GM21619 (cell line): ENCODE data around the gene PRDX1.
"Not testable (repeated sequence)": the region's sequence is repeated elsewhere in the genome, so short reads cannot be mapped to it uniquely, and the experiment has no call there.

Experiments
- ATAC-seq: cut with Tn5 transposase; IDR thresholded peaks from one replicate; pipeline ENCODE4 v1.9.1; 2021; ENCODE audit not compliant: unreplicated experiment

Gene PRDX1

DNA sequence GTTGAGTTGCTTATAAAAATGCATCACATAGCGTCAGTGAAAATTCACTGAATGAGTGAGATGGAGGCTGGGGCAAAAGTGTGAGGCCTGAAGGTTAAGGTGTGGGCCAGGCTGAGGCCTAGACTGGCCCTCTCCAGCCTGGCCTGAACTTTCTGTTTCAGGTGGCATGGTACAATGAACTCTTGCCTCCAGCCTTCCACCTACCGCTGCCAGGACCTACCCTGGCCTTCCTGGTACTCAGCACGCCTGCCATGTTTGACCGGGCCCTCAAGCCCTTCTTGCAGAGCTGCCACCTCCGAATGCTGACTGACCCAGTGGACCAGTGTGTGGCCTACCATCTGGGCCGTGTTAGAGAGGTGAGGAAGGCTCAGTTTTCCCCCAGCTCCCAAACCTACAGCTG, 14.5 kb downstream of the PRDX1 start:
- no peak for ATAC-seq

- ATAC-seq, result no peak
These were observed 18.0 kb downstream of the PRDX1 start for GRCh38 chr1:45503462-45504360.

DNA sequence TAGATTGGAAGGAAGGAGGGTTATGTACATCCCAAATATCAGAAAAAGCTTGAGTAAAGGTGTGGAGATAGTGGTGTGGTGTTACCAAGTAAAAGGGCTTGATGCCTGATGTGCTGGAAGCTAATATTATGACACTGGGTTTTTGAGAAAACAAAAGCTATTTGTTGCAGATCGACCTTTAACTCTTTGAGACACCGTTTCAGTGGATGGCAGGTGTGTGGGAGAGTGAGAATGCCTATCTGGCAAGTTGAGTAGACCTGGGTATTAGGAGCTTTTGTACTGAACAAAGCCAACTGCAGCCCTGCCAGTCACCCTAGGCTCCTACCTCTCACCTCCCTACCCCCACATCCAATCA, 20.2 kb downstream of the PRDX1 start:
- no peak for ATAC-seq

- peak; percentile 1 for ATAC-seq
These were observed 22.3 kb downstream of the PRDX1 start for GRCh38 chr1:45499415-45499769.

- ATAC-seq, result no peak
These were observed 23.4 kb downstream of the PRDX1 start for GRCh38 chr1:45498279-45498678.

DNA sequence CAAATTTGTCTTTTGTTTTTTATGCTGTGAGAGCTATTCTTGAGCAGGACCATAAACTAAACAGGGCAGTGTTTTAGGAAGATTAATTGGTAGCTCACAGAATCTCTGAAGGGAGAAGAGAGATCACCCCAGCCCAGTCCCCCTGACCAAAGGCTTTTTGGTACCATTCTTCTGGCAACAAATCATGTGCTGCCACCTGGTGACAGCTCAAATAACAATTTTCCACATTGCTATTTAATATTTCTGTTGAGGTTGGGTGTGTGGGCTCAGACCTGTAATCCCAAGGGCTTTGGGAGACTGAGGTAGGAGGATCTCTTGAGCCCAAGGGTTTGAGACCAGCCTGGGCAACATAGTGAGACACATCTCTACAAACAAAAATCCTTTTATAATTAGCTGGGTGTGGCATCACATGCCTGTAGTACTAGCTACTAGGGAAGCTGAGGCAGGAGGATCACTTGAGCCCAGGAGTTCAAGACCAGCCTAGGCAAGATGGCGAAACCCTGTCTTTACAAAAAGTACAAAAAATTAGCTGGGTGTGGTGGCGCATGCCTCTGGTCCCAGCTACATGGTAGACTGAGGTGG, 28.5 kb downstream of the PRDX1 start:
- no peak for ATAC-seq

GRCh38 chr1:45492691-45493090, 29.0 kb downstream of the PRDX1 start:
- no peak for ATAC-seq

- no peak for ATAC-seq
These were observed 30.0 kb downstream of the PRDX1 start for GRCh38 chr1:45491487-45492260.

- peak; percentile 90 for ATAC-seq
These were observed 30.8 kb downstream of the PRDX1 start, which contains the start of gene TESK2 for GRCh38 chr1:45490626-45491486. Gene TESK2 (minus strand): TSS chr1:45491163. CDS start chr1:45457785, 33,378 bp downstream.

DNA sequence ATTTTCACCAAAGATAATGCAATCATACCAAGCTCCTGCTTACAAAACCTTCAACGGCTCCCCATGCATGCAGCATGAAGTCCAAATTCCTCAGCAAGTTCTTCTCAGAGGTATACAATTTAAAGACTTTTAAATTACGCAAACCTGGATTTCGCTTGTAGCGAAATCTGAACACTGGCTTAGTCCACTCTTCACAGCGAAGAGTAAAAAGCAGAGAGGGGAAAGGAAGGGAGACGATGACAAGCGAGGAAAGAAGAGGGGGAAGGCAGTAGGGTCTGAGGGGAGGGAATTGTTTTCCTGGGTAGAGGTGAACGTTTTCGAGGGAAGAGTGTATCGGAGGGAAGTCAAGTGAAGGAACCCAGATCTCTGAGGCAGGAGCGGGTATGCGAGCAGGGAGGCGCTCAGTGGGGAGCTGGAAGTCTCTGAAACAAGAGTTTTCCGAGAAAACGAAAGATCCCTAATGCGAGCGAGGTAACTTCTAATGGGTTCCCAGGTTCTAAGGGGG, 31.5 kb downstream of the PRDX1 start:
- ATAC-seq, result no peak

- not testable (repeated sequence) for ATAC-seq
These were observed 32.3 kb downstream of the PRDX1 start for GRCh38 chr1:45489379-45489778.

DNA sequence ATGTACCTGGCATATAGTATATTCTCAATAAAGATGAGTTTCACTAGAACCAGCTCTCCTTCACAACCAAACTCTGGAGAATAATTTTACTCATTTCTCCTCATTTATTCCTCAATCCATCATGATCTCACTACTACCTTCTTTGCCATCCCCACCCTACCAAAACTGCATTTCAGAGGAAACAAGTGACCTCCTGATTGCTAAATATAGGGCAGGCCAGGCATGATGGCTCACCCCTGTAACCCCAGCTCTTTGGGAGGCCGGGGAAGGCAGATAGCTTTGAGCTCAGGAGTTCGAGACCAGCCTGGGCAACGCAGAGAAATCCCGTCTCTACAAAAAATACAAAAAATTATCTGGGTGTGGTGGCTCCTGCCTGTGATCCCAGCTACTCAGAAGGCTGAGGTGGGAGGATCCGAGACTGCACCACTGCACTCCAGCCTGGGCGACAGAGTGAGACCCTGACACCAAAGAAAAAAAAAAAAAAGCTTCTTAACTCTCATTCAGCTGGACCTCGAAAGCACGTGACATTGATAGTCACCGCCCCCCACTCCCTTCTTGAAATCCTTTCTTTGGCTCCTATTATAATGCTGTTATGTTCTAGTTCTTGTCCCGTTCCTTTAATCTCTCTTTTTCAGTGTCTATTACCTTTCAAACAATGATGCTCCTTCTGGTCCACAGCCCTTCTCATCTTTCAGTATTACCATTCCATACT, 32.9 kb downstream of the PRDX1 start:
- no peak for ATAC-seq

GRCh38 chr1:45485949-45486348, 35.7 kb downstream of the PRDX1 start:
- ATAC-seq, result no peak

- ATAC-seq, result no peak
These were observed 42.5 kb downstream of the PRDX1 start for GRCh38 chr1:45479039-45479748.

- ATAC-seq, result no peak
These were observed 43.4 kb downstream of the PRDX1 start for GRCh38 chr1:45478121-45478814.

- no peak for ATAC-seq
These were observed 44.0 kb downstream of the PRDX1 start for GRCh38 chr1:45477646-45478045.

DNA sequence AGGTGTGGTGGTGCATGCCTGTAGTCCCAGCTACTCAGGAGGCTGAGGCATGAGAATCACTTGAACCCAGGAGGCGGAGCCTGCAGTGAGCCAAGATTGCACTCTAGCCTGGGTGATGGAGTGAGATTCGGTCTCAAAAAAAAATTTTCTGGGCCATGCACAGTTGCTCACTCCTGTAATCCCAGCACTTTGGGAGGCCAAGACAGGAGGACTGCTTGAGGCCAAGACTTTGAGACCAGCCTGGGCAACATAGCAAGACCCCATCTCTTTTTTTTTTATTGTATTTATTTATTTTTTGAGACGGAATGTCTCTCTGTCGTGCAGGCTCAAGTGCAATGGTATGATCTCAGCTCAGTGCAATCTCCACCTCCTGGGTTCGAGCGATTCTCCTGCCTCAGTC, 47.5 kb downstream of the PRDX1 start:
- not testable (repeated sequence) for ATAC-seq

- ATAC-seq, result no peak
These were observed 48.4 kb downstream of the PRDX1 start for GRCh38 chr1:45473302-45473701.

- ATAC-seq, result no peak
These were observed 51.3 kb downstream of the PRDX1 start for GRCh38 chr1:45470306-45470798.
